Gastroesophageal sphincter (tissue), 2 donors: Measurements from ENCODE around the gene MAGOH.
"Not testable (repeated sequence)": the region's sequence is repeated elsewhere in the genome, so short reads cannot be mapped to it uniquely, and the experiment has no call there.

Experiments used
- EP300 ChIP-seq: sonication (generic); formaldehyde crosslinking; IDR thresholded peaks from one replicate; pipeline ENCODE4 v1.6.1; 2017; ENCODE audit warnings: antibody characterized with exemption, mild to moderate bottlenecking
- POLR2A ChIP-seq, 2 donors: fragments of 450-650 bp; IDR thresholded peaks; one replicate each; pipeline ENCODE4 v1.6.1; 2017; ENCODE audit warnings: antibody characterized with exemption in 2 of 2, mild to moderate bottlenecking in 2 of 2, moderate library complexity in 1 of 2

DNA sequence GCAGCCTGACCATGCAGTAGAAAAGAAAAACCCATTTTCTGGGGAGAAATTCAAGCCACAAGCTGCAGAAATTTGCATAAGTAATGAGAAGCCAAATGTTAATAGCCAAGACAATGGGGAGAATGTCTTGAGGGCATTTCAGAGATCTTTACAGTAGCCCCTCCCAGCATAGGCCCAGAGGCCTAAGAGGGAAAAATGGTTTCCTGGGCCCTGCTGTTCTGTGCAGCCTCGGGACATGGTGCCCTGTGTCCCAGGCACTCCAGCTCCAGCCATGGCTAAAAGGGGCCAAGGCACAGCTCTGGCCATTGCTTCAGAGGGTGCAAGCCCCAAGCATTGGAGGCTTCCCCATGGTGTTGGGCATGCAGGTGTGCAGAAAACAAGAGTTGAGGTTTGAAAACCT, 32.8 kb downstream of the MAGOH start:
- not testable (repeated sequence) for TF ChIP-seq POLR2A (IDR thresholded peaks at IDR 0.05); EP300
